Measurements from ENCODE around the gene ENDOU. TPM values are rescaled to one million over a fixed set of nuclear protein-coding genes. Genes with fewer than 3 reads are reported as not detected.

ENDOU gene
- total RNA-seq, 1 experiment from 2014 or later, result not detected

DNA sequence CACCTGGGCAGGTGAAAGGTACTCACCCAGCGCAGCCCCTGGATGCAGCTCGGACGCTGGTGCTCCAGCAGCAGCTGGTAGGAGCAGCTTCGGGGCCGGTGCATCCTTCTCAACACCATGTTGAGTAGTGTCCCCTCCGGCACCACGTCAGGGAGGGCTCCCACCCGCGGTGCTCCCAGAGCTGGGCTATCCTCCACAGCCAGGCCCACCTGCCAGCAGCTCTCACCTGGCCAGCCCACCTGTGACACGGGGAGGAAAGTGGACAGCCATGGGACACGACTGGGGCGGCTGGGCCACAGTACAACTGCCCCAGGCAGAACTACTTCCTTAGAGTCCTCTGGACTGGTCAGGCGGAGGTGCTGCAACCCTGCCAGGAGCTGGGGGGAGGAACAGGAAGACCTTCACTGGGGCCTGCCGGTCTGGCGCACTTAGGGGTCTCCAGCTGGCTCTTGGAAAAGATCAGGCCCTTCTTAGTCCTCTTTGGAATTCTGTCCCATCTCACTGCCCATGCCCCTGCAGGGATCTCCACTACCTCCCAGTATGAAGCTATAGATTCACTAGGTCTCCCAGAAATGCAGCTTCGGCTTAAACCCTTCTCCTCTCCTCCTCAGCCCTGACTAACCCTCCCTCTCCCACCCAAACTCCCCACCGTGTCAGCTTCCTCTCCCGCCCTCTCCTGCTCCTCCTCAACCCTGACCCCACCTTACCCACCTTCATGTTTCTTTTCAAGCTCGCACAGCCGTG lies 32.7 kb upstream of the ENDOU start:
- DNase-seq (ENCODE audit: low read depth), result no peak

DNA sequence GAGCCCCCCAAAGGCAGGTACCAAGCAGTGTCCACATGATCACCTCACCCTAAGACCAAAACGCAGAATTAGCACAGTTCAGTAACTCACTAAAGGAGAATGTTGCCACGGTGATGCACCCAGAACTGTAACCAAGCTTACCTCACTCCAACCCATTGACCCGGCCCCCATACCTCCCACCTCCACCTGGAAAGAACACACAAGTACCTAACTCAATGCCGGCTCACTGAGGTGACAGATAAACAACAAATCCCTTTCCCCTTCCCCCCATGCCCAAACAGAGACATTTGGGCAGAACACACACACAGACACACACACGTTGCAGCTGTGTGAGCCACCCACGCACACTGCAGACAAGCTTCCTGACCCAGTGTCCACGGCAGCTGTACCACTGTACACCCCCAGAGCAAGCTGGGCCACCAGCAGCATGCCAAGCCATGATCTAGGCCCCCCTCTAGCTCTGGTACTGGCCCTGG lies 32.1 kb upstream of the ENDOU start:
- no peak for DNase-seq (ENCODE audit: low read depth)

DNA sequence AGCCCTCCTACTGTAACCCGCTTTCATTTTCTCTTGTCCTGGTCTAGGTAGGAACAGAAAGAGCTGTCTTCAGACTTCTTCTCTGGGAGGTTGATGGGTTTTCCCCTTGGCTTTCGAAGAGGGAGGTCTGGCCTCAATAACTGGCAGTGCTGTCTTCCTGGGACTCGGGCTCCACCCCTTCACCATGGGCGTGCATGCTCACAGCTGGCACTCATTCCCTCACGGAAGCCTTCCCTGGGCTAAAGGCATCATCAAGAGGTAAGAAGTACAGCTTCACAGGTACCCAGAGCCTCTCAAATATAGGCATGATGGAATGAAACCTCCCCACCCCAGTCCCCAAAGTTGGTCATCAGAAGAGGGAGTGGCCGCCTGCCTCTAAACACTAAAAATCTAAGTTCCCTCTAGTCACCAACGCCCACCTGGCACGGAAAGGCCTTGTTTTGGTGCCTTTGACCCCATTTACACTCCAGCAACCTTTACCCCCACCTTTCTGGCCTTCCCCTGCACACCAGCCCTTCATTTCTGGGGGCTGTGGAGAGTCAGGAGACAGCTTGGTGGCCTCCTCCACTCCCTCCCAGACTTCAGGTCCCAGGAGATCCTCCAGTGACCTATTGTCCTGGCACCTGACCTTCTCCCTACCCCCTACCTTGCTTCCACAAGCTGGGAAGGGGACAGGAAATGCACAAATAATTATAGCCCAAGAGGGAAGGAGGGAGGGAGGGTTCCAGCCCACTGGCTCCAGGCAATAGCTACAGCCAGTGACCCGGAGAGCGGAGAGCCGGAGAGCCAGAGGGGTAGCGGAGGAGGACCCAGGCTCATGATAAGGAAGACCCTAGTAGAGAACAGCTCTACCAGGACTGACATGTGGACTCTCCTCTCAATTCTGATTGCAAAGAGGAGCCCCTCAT lies 30.6 kb upstream of the ENDOU start:
- no peak for DNase-seq (ENCODE audit: low read depth)

DNA sequence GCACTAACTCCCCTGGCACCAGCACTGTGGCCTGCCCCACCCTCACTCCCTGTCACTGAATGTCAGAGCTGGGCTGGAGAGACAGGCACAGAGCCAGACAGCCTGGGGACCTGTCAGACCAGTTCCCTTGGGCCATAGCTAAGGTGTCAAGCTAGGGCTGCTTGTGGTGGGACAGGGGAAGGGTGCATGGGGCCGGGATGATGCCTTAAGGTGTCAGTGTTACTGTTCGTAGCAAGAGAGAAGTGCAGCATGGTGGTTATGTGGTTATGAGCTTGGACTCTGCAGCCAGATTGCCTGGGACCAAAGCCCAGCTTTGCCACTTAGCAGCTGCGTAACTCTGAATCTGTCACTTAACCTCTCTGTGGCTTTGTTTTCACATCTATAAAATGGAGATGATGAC lies 29.6 kb upstream of the ENDOU start:
- DNase-seq (ENCODE audit: low read depth), result no peak

DNA sequence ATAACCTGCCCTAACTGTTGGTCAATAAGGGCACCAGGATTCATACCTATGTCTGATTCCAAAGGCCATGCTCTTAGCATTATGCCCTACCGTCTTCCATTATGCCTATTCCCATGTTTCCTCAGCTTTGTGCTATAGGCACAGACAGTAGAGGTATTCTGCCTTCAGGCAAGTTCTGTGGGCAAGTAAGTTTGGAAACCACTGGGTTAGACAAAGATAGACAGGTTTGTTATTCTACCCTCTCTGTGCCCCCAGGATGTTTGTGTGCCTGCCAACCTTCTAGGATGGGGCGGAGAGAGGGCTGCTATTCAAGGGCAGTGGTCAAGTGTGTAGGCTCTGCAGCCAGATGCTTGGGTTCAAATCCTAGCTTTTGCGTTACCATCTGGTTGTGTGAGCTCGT lies 28.8 kb upstream of the ENDOU start:
- DNase-seq (ENCODE audit: low read depth), result no peak

DNA sequence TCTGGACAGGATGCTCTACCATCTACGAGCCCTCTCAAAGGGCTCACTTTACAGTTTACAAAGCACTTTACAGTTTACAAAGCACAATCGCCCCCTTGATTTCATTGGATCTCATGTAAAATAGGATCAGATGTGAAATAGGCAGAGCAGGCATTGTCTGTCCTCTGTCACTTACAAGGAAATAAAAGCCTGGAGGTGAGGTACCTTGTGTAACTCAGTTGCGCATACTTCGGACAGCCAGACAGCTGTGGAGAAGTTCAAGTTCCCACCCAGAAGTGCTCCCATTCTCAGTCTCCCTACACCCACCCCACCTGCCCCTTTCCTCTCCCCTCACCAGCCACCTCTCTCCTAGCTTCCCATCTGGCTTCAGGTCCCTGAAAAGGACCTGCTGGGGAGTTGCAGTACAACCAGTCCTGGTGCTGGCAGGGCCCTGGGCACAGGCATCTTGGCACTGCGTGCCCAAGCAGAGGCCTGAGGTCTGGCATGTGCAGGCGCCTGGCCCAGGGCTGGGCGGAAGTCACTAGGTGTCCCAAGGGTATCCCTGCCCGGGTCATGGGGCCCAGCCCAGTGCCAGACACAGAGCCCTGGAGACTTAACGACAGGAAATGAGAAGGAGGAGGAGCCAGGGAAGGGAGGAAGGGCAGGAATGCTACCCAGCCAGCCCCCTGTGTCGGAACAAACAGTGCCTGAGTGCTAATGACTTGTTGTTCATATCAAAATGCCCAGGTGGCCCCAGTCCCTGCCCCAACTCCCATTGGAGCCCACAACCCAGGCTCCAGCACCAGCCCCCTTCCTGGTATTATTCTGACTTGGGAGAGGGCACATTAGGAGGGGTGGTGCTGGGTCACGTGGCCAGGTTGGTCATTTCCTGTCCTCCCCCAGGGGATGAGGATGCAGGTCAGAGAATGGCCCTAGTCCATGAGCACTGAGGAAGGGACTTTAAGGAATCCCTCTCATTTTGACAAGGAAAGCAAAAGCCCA lies 28.0 kb upstream of the ENDOU start:
- peak; percentile 76 for DNase-seq (ENCODE audit: low read depth)

DNA sequence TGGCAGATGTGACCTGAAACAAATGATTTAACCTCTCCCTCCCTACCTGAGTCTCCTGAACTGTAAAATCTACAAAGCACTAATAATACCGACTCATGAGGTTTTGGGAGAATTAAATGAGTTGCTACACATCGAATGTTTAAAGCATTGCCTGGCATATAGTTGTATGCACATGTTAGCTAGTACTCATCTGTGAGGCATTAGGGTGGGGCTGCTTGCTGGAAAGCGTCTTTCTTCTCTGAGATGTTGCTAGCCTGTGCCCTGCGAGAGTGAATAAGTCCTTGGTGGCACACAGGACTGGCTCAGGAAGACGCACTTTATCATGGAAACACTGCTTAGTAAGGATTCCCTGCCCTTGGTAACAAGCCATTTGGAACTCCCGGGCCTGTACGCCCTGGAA lies 27.3 kb upstream of the ENDOU start:
- no peak for DNase-seq (ENCODE audit: low read depth)

DNA sequence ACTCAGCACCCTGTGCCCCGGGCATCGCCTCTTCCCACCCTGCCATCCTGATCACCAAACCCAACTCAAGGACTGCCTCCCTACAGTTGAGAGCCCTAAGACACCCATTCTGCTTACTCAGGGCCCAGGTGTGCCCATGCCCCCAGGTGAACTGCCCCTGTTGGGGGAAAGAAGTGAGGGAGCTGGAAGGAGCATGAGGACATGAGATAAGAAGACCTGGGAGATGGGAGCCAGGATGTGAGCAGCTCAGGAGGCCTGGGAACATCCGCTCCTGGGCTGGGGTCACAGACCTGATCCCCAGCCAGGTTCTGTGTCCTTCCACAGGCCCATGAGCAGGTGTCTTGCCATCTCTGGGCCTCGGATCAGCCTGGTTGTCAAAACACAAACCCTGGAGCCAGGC lies 26.8 kb upstream of the ENDOU start:
- DNase-seq (ENCODE audit: low read depth), result no peak

DNA sequence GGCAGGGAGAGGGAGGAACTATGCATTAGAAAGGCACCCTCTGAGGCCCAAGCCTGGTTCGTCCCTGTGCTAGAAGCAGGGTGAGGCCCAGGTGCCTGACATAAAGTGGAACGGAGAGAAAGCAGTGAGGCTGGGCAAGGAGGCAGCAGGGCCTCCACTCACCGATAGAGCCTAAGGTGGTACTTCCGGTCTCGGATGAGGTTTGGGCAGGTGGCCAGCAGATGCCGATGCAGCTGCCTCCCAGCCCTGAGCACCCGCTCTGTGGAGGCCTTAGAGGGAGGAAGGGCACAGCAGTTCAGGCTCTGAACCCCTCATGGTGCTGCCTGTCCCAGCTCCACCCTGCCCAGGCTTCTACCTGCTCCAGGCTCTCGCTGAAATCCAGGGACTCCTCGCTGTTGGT lies 26.3 kb upstream of the ENDOU start:
- DNase-seq (ENCODE audit: low read depth), result no peak

DNA sequence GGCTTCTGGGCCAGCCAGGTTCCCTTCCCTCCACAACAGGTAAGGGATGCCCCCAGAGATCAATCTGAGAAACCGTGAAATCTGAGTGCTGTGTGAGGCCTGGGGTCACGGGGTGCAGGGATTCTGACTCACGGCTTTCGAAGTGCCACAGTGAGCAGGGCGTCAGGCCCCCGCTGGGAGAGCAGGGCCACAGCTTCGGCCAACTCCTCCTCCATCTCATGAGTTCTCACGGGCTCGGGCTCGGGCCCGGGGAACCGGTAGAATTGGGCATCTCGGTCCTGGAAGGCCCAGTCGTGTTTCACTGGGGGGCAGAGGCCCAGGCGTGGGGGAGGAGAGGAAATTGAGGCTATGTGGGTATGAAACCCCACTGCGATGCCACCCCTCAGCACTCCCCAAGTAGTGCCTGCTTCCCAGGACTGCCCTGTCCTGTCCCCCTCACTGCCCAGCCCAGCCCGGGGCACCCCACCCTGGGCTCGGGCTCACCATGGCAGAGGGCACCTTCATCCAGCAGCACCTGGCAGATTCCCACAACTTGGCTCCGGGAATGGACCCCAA lies 25.7 kb upstream of the ENDOU start:
- DNase-seq (ENCODE audit: low read depth), result no peak

DNA sequence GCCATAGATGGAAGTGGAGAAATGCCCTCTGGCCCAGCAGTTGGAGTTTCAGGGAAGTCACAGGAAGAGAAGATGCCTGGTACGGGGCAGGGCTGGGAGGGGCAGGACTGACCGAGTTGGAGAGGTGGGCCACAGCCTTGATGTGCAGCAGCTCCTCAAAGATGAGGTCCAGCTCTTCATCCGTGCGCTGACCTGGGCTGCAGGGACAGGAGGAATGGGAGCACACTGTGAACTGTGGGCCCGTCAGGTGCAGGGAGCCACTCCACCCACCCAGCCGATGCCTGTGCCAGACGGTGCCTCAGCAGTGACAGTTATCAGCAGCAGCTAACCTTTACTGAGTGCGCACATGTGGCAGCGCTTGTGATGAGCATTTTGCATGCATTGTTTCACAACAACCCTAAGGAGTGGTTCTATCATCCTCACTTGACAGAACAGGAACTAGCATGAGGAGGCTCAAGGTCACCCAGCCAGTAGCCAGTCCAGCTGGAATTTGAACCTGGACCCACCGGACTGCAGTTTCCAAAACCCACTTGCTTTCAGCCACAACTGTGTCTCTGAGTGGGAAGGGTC lies 25.0 kb upstream of the ENDOU start:
- no peak for DNase-seq (ENCODE audit: low read depth)

DNA sequence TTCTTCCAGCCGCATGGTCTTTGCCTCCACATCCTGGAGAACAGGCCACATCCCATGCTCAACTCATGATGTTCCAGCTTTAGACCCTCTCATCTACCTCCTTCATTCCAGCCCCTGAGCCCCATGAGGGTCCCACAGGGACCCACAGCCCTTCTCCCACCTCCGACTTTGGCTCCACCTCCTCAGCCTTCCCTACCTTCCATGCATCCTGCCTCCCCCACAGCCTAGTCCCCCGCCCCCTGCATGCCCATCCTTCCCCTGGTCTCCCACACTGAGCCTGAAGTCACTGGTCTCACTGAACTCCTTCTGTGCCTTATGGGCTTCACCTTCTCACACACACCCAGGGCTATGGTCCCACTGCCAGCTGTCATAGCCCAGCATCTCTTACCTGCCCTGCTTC lies 23.6 kb upstream of the ENDOU start:
- DNase-seq (ENCODE audit: low read depth), result no peak

DNA sequence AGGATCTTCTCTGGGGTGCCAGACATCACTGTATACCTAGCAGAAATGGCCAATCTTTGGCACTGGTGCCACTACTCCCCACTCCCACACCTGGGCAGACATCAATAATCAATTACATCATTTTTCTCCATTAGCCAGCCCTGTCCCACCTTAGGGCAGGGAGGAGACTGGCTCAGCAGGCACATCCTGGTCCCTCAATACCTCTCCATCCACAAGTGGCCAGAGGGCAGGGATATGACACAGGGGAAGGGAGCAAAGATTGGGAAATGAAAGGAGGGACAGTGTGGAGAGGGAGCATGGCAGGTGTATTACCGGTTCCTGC lies 23.2 kb upstream of the ENDOU start:
- DNase-seq (ENCODE audit: low read depth), result no peak

DNA sequence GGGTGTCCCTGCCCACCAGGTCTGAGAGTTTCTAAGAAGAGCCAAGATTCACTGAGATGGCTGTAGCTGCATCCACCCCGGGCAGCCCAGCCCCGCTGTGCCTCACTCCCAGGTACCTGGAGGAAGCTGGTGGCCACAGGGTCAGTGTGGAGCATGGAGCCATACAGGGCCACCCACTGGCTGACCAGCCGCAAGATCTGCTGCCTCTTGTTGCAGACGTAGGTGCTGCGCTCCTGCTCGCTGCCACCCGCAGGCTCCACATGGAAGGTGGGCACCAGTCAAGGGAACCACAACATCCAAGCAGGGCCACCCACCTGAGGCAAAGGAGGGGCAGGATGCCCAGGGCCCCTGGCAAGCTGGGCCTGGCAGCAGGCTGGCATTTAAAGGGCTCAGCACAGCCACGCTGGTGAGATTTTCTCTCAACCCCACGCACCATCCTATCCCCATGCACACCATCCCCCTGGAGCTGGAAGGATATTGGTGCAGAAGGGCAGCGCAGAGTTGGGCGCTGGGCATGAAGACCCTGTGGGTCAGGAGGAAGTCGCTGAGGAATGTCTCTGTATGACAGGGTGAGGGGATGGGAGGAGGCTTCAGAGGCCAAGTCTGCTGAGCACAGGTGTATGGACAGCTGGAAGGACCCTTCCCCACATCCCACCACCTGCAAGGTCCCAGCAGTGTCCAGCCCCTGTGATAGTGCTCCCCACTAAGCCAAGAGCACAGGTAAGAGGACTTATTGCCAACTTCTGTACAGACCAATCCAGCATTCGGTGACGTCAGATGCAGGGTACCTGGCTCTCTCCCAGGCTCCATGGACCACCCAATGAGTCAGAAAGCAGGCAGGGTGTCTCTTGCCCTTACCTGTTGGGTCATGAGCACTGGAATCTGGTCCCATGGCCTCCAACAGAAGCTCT lies 22.6 kb upstream of the ENDOU start:
- DNase-seq (ENCODE audit: low read depth), result no peak

DNA sequence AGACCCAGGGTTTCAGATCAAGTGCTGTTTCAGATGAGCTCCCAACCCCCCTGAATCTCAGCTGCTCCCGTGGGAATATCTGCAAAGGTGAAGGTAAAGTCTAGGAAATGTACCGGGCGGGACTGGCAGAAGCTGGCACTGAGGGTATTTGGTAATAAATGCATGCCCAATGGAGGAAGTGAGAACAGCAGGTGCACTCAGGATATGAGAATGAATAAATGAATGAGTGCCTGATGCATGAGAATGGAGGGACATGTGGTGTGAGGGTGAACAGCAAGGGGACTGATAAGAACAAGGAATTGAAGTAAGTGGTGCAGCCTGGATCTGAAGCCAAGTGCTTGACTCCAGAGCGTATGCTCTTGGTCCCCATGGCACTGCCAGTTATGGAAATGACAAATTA lies 21.8 kb upstream of the ENDOU start:
- no peak for DNase-seq (ENCODE audit: low read depth)

DNA sequence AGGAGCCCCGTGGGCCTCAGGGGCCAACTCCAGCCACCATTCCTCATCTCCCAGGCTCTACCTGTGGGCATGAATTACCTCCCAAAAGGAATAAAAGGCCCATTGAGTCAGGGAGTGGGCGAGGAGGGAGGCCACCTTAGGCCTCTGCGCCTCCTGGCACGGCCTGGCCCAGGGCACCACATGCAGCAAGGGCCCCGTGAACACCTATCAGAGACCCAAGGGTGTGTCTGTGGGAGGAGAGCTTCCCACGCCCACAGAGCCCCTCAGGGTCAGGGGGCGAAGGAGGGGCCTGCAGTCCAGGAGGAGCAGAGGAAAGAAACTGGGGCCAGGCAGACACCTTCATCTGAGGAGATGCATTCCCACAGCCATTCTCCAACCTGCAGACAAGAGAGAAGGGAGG lies 21.2 kb upstream of the ENDOU start:
- no peak for DNase-seq (ENCODE audit: low read depth)

DNA sequence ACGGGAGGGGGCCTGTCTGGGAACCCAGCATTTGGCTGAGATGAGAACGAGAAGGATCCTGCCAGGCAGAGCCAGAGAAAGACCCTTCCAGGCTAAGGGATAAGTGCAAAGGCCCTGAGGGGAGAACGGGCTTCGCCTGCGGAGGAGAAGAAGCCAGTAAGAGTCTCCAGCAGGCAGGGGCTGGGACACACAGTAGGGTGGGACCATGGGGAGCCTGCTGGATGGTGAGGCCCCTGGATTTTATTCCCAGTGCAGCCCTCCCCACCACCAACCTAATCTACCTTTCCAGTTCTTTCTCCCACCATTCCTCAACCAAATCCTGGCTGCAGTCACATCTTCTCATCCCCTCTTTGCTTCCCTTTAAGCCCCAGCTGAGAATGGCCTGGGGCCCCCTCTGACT lies 20.8 kb upstream of the ENDOU start:
- no peak for DNase-seq (ENCODE audit: low read depth)

DNA sequence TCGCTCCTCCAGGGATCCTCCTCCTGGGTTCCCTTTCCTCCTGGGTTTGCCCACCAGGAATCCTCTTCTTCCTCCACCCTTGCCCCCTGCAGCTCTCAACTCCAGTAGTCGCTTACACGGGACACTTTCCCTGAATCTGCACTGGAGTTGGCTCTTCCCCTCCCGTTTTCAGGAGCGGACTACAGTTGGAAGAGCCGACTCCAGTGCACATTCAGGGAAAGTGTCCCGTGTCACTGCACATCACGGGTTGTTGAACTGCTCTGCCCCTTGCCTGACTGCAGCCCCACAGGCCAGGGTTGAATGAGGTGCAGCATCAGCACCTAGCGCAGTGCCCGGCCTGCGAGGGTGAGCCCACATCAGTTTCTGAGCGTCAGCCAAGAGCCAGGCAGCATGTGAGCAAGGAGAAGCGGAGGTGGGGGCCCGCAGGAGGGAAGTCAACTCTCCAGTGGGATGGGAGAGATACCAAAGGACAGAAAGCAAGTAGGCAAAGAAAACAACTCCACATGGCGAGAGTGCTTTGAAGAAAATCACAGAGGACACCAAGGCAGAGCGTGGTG lies 20.3 kb upstream of the ENDOU start:
- DNase-seq (ENCODE audit: low read depth), result no peak

DNA sequence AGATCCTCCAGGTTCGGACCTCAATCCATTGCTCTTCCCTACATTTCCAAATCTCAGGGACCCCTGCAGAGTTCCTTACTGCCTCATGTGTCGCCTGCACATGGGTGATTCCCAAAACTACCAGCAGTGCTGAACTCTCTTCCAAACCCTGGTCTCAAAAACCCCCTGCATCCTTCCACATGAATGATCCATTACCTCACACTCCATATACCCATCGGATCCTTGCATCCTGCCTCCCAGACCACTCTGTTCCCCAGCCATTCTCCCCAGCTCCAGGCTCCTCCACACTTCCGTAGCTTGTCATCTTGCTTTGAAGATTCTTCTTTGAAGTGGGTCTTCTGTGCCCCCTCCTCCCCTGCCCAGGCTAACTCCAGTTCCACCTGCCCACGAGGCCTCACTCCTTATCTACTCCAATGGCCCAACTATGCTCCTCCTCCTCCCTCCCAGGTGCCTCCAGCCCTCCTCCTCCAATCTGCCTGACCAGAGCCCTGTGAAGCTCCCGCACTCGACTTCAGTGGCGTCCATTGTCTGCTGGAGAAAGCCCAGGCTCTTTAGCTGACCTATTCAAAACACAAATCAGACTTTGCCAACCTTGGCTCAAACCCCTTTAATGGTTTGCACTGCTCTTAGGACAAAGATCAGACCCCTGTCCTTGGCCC lies 19.6 kb upstream of the ENDOU start:
- DNase-seq (ENCODE audit: low read depth), result no peak
